GM23338 (cell line): ENCODE data around the gene FANCC. TPM values are rescaled to one million over a fixed set of nuclear protein-coding genes. Genes with fewer than 3 reads are reported as not detected.

ENCODE experiments used
- ATAC-seq: fragments of 200-7000 bp; cut with Tn5 transposase; 3 replicates; pipeline ENCODE4 v1.9.1; 2020
- DNase-seq: peaks from one replicate; pipeline ENCODE4 v3.0.0-alpha.2; 2015; ENCODE audit warnings: low spot score
- H2AFZ ChIP-seq: fragments of 200-600 bp; sonication (generic); 2 replicates; pipeline ENCODE4 v1.8.0; 2016; ENCODE audit warnings: antibody characterized with exemption, mild to moderate bottlenecking, moderate library complexity
- H3F3A ChIP-seq: fragments of 200-600 bp; sonication (generic); replicated peaks from 2 replicates; pipeline ENCODE4 v1.8.0; 2017; ENCODE audit warnings: antibody characterized with exemption, mixed run types, low read depth
- H3K27ac ChIP-seq: fragments of 200-600 bp; sonication (generic); 2 replicates; pipeline ENCODE4 v1.6.1; 2016; ENCODE audit warnings: low read depth
- H3K27me3 ChIP-seq: fragments of 200-600 bp; sonication (generic); 2 replicates; pipeline ENCODE4 v1.8.0; 2016; ENCODE audit warnings: mild to moderate bottlenecking, mixed run types, moderate library complexity; ENCODE audit not compliant: insufficient read depth
- H3K36me3 ChIP-seq: fragments of 200-600 bp; sonication (generic); 2 replicates; pipeline ENCODE4 v1.8.0; 2016; ENCODE audit warnings: mild to moderate bottlenecking; ENCODE audit not compliant: insufficient read depth
- H3K4me1 ChIP-seq: fragments of 200-600 bp; sonication (generic); 2 replicates; pipeline ENCODE4 v1.8.0; 2016; ENCODE audit warnings: mild to moderate bottlenecking, moderate library complexity; ENCODE audit not compliant: insufficient read depth
- H3K4me2 ChIP-seq: fragments of 200-600 bp; sonication (generic); 2 replicates; pipeline ENCODE4 v1.7.1; 2017; ENCODE audit warnings: mixed run types
- H3K4me3 ChIP-seq: fragments of 200-600 bp; sonication (generic); 2 replicates; pipeline ENCODE4 v1.6.1; 2016; ENCODE audit warnings: mixed run types
- H3K79me2 ChIP-seq: fragments of 200-600 bp; sonication (generic); replicated peaks from 2 replicates; pipeline ENCODE4 v1.8.0; 2017; ENCODE audit warnings: mild to moderate bottlenecking; ENCODE audit not compliant: insufficient read depth
- H3K9me2 ChIP-seq: fragments of 200-600 bp; sonication (generic); 2 replicates; pipeline ENCODE4 v1.8.0; 2017; ENCODE audit not compliant: insufficient read depth
- H4K20me1 ChIP-seq: fragments of 200-600 bp; sonication (generic); replicated peaks from 2 replicates; pipeline ENCODE4 v1.8.0; 2017; ENCODE audit warnings: mild to moderate bottlenecking; ENCODE audit not compliant: insufficient read depth
- H3K27ac Mint-ChIP-seq: 2 replicates; pipeline ENCODE4 v1.8.0; 2020; ENCODE audit warnings: inconsistent platforms, mild to moderate bottlenecking, moderate library complexity, mixed read lengths
- H3K27me3 Mint-ChIP-seq: 3 replicates; pipeline ENCODE4 v1.8.0; 2022; ENCODE audit warnings: low read depth, mild to moderate bottlenecking, moderate library complexity, mixed read lengths, inconsistent platforms; ENCODE audit not compliant: insufficient read depth, poor library complexity
- H3K36me3 Mint-ChIP-seq: 3 replicates; pipeline ENCODE4 v1.8.0; 2021; ENCODE audit warnings: low read depth, mild to moderate bottlenecking, inconsistent platforms, moderate library complexity, mixed read lengths
- H3K4me1 Mint-ChIP-seq: 3 replicates; pipeline ENCODE4 v1.8.0; 2020; ENCODE audit warnings: mild to moderate bottlenecking, inconsistent platforms, mixed read lengths
- H3K4me3 Mint-ChIP-seq: 3 replicates; pipeline ENCODE4 v1.8.0; 2021; ENCODE audit warnings: moderate library complexity, mild to moderate bottlenecking, inconsistent platforms, mixed read lengths
- H3K9me3 Mint-ChIP-seq: 3 replicates; pipeline ENCODE4 v1.8.0; 2020; ENCODE audit warnings: moderate library complexity, mild to moderate bottlenecking, inconsistent platforms, mixed read lengths
- CREB1 ChIP-seq: fragments of 250-450 bp; sonication (Bioruptor Pico); IDR thresholded peaks from 2 replicates; pipeline ENCODE4 v1.5.0; 2020; ENCODE audit warnings: low read depth, mild to moderate bottlenecking, moderate library complexity
- EZH2 ChIP-seq: fragments of 200-600 bp; sonication (generic); IDR thresholded peaks from one replicate; pipeline ENCODE4 v1.8.0; 2017; ENCODE audit warnings: antibody characterized with exemption, mild to moderate bottlenecking, low read depth; ENCODE audit not compliant: unreplicated experiment
- EZH2phosphoT487 ChIP-seq: fragments of 200-600 bp; sonication (generic); IDR thresholded peaks from one replicate; pipeline ENCODE4 v1.8.1; 2018; ENCODE audit warnings: antibody characterized with exemption; ENCODE audit not compliant: unreplicated experiment
- JUNB ChIP-seq: IDR thresholded peaks from one replicate; pipeline ENCODE4 v1.6.1; 2016; ENCODE audit warnings: antibody characterized with exemption; ENCODE audit not compliant: unreplicated experiment
- NANOG ChIP-seq: IDR thresholded peaks from 2 replicates; pipeline ENCODE4 v1.6.1; 2016; ENCODE audit warnings: antibody characterized with exemption, borderline replicate concordance
- POLR2AphosphoS5 ChIP-seq: IDR thresholded peaks from 2 replicates; pipeline ENCODE4 v1.6.1; 2016; ENCODE audit warnings: antibody characterized with exemption, low read depth
- STAT1 ChIP-seq: IDR thresholded peaks from one replicate; pipeline ENCODE4 v1.6.1; 2016; ENCODE audit warnings: antibody characterized with exemption; ENCODE audit not compliant: unreplicated experiment
- ZNF114 ChIP-seq: fragments of 250-450 bp; sonication (Bioruptor Pico); IDR thresholded peaks from 2 replicates; pipeline ENCODE4 v1.5.0; 2020; ENCODE audit warnings: mild to moderate bottlenecking, moderate library complexity
- ZNF331 ChIP-seq: fragments of 250-450 bp; sonication (Bioruptor Pico); IDR thresholded peaks from 2 replicates; pipeline ENCODE4 v1.5.0; 2020; ENCODE audit warnings: low read depth, mild to moderate bottlenecking, moderate library complexity
- polyA plus RNA-seq: library from polyadenylated mRNA; unstranded; fragments of >200 nt; fragmentation: Nextera tagmentation; extraction: Ambion mirVana; gene quantifications from 2 replicates; pipeline ENCODE4 v1.2.1, GENCODE V29; 2016
- total RNA-seq: library from RNA; depleted of rRNA; stranded (reverse); fragments of >200 nt; shearing (Covaris generic); gene quantifications from 2 replicates; pipeline ENCODE4 v1.2.3, GENCODE V29; 2014
- TF ChIP-seq, protein P1 (sequence below): IDR thresholded peaks from 2 replicates; pipeline ENCODE4 v1.6.1; 2016; ENCODE audit warnings: antibody characterized with exemption
- TF ChIP-seq, protein P2 (sequence below): fragments of 250-450 bp; sonication (Bioruptor Pico); IDR thresholded peaks from 2 replicates; pipeline ENCODE4 v1.5.0; 2020; ENCODE audit warnings: mild to moderate bottlenecking, moderate library complexity
- TF ChIP-seq, protein P3 (sequence below), 2 experiments: fragments of 200-600 bp in 1 of 2; sonication (generic) in 1 of 2; conservative IDR thresholded peaks; 2 replicates each; pipeline versions ENCODE4 v1.5.1 to v1.6.1; 2016 to 2017; ENCODE audit warnings: antibody characterized with exemption in 2 of 2, low read depth in 2 of 2, mild to moderate bottlenecking in 2 of 2, moderate library complexity in 1 of 2
- TF ChIP-seq, protein P4 (sequence below): IDR thresholded peaks from one replicate; pipeline ENCODE4 v1.6.1; 2018; ENCODE audit warnings: antibody characterized with exemption; ENCODE audit not compliant: unreplicated experiment

FANCC gene
- total and polyA plus RNA-seq, 2 experiments from 2014 or later, result 7.8 to 18.1 TPM

DNA sequence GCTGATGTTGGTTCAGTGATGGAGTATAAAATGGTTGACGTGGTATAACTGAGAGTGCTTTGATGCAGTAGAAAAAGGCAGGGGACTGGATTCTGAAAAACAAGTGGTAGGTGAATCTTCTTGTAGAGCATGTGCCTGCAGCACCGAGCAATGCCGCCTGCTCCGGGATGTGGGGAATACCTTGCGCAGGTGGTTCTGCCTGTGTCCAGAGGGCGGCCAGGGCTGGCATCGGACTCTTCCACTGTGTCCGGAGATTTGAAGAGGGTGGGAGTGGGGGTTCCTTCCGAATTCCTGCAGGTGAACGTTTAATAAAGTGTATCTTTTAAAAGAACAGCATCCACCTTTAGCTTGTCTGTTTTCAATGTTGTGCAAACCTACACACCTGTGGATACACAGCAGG is 238.0 kb downstream of the FANCC start:
- no peaks in the 10 kb centered on the region; the same call in 1 of the 2 replicates for H4K20me1 ChIP-seq
- H3K27me3 ChIP-seq, result no peaks in the 10 kb centered on the region
- H3K36me3 Mint-ChIP-seq, result no peaks in the 10 kb centered on the region; the same call in 2 of the 3 replicates

More for the DNA sequence above, 238.0 kb downstream of the FANCC start:
- Histone ChIP-seq H3K79me2 (no peaks in the 10 kb centered on the region), H2AFZ (no peak overlapping the region), H3K9me2 (no peaks in the 10 kb centered on the region), H3F3A (no peaks in the 10 kb centered on the region), H3K4me2 (no peak overlapping the region), H3K4me3 (no peak overlapping the region), H3K36me3 (no peaks in the 10 kb centered on the region), H3K4me1 (0 out of 2 replicates have a peak, but pooled peaks cover 8% of the 10 kb centered on the region), H3K27ac (no peak overlapping the region)
- no peak overlapping the region; the same call in 1 of the 2 replicates for H3K27ac Mint-ChIP-seq
- peaks cover 35% of the 10 kb centered on the region for H3K4me1 Mint-ChIP-seq
- TF ChIP-seq ZNF114 (CRISPR knock-in tag), result no peak
- TF ChIP-seq ZNF331 (CRISPR knock-in tag), result no peak
- no peak for TF ChIP-seq EZH2
- TF ChIP-seq, protein P1, sequence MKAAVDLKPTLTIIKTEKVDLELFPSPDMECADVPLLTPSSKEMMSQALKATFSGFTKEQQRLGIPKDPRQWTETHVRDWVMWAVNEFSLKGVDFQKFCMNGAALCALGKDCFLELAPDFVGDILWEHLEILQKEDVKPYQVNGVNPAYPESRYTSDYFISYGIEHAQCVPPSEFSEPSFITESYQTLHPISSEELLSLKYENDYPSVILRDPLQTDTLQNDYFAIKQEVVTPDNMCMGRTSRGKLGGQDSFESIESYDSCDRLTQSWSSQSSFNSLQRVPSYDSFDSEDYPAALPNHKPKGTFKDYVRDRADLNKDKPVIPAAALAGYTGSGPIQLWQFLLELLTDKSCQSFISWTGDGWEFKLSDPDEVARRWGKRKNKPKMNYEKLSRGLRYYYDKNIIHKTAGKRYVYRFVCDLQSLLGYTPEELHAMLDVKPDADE, result no peak
- TF ChIP-seq JUNB, result no peak
- no peak for TF ChIP-seq EZH2phosphoT487
- no peak for TF ChIP-seq POLR2AphosphoS5
- no peak for TF ChIP-seq NANOG
- TF ChIP-seq, protein P2, sequence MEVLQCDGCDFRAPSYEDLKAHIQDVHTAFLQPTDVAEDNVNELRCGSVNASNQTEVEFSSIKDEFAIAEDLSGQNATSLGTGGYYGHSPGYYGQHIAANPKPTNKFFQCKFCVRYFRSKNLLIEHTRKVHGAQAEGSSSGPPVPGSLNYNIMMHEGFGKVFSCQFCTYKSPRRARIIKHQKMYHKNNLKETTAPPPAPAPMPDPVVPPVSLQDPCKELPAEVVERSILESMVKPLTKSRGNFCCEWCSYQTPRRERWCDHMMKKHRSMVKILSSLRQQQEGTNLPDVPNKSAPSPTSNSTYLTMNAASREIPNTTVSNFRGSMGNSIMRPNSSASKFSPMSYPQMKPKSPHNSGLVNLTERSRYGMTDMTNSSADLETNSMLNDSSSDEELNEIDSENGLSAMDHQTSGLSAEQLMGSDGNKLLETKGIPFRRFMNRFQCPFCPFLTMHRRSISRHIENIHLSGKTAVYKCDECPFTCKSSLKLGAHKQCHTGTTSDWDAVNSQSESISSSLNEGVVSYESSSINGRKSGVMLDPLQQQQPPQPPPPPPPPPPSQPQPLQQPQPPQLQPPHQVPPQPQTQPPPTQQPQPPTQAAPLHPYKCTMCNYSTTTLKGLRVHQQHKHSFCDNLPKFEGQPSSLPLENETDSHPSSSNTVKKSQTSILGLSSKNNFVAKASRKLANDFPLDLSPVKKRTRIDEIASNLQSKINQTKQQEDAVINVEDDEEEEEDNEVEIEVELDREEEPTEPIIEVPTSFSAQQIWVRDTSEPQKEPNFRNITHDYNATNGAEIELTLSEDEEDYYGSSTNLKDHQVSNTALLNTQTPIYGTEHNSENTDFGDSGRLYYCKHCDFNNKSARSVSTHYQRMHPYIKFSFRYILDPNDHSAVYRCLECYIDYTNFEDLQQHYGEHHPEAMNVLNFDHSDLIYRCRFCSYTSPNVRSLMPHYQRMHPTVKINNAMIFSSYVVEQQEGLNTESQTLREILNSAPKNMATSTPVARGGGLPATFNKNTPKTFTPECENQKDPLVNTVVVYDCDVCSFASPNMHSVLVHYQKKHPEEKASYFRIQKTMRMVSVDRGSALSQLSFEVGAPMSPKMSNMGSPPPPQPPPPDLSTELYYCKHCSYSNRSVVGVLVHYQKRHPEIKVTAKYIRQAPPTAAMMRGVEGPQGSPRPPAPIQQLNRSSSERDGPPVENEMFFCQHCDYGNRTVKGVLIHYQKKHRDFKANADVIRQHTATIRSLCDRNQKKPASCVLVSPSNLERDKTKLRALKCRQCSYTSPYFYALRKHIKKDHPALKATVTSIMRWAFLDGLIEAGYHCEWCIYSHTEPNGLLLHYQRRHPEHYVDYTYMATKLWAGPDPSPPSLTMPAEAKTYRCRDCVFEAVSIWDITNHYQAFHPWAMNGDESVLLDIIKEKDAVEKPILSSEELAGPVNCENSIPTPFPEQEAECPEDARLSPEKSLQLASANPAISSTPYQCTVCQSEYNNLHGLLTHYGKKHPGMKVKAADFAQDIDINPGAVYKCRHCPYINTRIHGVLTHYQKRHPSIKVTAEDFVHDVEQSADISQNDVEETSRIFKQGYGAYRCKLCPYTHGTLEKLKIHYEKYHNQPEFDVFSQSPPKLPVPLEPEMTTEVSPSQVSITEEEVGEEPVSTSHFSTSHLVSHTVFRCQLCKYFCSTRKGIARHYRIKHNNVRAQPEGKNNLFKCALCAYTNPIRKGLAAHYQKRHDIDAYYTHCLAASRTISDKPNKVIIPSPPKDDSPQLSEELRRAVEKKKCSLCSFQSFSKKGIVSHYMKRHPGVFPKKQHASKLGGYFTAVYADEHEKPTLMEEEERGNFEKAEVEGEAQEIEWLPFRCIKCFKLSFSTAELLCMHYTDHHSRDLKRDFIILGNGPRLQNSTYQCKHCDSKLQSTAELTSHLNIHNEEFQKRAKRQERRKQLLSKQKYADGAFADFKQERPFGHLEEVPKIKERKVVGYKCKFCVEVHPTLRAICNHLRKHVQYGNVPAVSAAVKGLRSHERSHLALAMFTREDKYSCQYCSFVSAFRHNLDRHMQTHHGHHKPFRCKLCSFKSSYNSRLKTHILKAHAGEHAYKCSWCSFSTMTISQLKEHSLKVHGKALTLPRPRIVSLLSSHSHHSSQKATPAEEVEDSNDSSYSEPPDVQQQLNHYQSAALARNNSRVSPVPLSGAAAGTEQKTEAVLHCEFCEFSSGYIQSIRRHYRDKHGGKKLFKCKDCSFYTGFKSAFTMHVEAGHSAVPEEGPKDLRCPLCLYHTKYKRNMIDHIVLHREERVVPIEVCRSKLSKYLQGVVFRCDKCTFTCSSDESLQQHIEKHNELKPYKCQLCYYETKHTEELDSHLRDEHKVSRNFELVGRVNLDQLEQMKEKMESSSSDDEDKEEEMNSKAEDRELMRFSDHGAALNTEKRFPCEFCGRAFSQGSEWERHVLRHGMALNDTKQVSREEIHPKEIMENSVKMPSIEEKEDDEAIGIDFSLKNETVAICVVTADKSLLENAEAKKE (CRISPR knock-in tag), result no peak
- TF ChIP-seq CREB1 (CRISPR knock-in tag), result no peak
- TF ChIP-seq, protein P3, sequence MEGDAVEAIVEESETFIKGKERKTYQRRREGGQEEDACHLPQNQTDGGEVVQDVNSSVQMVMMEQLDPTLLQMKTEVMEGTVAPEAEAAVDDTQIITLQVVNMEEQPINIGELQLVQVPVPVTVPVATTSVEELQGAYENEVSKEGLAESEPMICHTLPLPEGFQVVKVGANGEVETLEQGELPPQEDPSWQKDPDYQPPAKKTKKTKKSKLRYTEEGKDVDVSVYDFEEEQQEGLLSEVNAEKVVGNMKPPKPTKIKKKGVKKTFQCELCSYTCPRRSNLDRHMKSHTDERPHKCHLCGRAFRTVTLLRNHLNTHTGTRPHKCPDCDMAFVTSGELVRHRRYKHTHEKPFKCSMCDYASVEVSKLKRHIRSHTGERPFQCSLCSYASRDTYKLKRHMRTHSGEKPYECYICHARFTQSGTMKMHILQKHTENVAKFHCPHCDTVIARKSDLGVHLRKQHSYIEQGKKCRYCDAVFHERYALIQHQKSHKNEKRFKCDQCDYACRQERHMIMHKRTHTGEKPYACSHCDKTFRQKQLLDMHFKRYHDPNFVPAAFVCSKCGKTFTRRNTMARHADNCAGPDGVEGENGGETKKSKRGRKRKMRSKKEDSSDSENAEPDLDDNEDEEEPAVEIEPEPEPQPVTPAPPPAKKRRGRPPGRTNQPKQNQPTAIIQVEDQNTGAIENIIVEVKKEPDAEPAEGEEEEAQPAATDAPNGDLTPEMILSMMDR (conservative IDR thresholded peaks at IDR 0.05; ENCODE audit: low read depth in 2 of 2), result no peak
- no peak for TF ChIP-seq STAT1
- TF ChIP-seq, protein P4, sequence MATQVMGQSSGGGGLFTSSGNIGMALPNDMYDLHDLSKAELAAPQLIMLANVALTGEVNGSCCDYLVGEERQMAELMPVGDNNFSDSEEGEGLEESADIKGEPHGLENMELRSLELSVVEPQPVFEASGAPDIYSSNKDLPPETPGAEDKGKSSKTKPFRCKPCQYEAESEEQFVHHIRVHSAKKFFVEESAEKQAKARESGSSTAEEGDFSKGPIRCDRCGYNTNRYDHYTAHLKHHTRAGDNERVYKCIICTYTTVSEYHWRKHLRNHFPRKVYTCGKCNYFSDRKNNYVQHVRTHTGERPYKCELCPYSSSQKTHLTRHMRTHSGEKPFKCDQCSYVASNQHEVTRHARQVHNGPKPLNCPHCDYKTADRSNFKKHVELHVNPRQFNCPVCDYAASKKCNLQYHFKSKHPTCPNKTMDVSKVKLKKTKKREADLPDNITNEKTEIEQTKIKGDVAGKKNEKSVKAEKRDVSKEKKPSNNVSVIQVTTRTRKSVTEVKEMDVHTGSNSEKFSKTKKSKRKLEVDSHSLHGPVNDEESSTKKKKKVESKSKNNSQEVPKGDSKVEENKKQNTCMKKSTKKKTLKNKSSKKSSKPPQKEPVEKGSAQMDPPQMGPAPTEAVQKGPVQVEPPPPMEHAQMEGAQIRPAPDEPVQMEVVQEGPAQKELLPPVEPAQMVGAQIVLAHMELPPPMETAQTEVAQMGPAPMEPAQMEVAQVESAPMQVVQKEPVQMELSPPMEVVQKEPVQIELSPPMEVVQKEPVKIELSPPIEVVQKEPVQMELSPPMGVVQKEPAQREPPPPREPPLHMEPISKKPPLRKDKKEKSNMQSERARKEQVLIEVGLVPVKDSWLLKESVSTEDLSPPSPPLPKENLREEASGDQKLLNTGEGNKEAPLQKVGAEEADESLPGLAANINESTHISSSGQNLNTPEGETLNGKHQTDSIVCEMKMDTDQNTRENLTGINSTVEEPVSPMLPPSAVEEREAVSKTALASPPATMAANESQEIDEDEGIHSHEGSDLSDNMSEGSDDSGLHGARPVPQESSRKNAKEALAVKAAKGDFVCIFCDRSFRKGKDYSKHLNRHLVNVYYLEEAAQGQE, result no peak
- ATAC-seq (no peak), DNase-seq (no peak)
- H3K27me3 Mint-ChIP-seq, result peaks cover 15% of the 10 kb centered on the region
- no peaks in the 10 kb centered on the region for H3K9me3 Mint-ChIP-seq
- H3K4me3 Mint-ChIP-seq, result no peak overlapping the region
